CD4-positive, alpha-beta T cell treated with Interleukin-6 at 100 ng/mL for 8 hours (primary cell): Measurements from ENCODE around the gene SBF1.

ENCODE experiments used
- DNase-seq: peaks from one replicate; pipeline ENCODE4 v3.0.0-alpha.2; 2020; ENCODE audit warnings: mixed read lengths, low spot score

The SBF1 gene

DNA sequence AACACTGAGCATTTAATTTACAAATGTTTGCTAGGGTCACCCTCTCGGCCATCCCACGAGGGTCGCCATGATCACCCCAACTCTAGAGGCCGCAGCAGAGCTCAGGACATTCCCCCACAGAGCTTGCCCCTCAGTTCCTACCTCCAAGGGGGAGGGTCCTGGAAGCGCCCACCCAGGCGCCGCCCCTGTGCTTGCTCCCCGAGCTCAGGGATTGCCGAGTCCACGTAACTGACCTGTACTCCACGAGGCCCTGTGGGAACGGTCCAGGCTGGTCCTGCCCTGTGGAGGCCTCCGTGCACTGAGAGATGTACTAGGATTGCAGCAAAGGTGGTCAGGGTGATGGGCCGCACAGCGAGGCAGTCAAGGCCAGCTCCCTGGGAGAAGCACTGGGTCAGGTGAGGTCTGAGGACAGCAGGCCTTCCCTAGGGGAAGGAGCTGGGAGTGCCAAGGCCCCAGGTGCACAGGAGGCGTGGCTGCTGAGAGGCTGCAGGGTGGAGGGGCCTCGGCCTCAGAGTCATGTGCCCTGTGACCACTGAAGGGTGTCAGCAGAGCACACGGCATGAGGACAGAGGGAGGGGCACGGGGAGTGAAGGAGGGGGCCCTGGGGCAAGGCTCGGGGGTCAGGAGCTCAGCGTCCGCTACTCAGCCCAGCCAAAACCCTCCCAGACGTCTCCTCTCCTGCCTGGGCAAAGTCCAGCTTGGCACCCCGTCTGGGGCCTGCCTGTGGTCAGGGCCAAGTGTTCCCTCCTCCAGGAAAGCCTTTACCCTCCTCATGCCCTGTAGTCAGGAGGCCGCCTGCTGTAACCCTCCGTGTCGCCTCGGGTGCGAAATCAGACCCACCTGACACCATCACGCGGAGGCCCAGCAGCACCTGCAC lies 9.4 kb upstream of the SBF1 start:
- no peak for DNase-seq

DNA sequence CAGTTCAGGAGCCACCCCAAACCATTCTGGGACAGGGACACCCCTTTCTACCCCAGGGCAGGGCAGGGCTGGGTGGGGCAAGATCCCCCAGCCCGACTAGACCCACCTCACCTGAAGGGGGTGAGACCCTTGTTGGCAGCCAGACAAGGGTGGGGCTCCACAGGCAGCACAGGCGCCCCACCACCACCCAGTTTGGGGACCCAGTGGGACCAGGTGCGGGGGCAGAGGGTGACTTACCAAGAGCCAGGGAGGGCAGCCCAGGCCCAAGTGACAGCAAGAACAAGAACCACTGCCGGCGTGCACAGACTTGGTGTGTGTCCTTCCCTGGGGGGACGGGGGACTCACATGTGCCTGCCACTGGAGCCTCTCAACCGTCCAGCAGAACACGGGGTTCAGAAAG lies 8.7 kb upstream of the SBF1 start:
- no peak for DNase-seq

DNA sequence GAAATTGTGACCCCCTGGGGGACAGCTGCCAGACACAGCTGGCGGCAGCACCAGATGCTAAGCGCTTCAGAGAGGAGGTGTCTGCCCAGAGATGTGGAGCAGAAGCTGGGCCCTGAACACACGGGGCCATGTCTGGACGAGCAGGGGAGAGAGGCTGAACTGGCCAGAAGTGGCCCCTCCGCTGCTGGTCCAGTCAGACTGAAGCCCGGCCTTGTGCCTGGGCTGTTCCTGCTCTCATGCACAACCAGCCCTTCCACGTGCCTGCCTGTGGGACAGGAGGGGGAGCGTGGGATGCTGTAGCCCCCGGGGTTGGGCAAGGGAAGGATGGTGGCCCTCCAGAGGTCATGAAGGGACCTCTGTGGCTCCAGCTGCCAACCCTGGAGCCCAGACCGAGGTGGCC lies 8.3 kb upstream of the SBF1 start:
- DNase-seq = no peak

DNA sequence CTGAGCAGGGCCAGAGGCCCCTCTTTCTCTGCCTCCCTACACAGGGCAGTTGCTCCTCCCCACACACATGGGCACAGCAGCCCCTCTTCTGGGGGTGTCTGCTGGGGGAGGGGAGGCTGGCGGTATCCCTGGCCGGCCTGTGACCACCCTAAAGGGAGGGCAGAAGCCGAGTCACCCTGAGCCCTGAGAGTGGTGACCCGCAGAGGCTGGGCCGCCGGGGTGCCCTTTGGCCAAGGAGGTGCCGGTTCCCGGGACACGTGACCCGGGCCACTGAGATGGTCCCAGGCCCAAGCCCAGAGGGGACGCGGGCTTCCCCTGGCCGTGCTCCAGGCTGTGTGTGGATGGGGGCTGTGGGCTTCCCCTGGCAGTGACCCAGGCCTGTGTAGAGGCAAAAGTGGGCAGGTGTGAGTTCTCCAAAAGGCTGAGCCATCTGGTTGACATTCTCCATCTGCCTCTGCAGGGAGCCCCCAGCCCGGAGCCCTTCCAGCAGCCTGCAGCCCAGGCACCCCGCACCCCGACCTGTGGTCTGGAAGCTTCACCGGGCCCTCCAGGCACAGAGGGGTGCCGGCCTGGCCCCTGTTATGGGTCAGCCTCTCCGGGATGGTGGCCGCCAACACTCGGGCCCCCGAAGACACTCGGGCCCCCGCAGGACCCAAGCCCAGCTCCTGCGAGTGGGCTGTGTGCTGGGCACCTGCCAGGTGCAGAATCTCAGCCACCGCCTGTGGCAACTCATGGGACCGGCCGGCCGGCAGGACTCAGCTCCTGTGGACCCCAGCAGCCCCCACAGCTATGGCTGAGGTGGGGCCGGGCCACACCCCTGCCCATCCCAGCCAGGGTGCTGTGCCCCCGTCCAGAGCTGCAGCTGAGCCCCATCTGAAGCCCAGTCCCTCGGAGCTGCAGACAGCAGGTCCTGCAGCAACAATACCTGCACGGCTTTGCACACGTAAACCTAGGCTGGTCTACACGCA lies 7.6 kb upstream of the SBF1 start:
- DNase-seq = no peak

DNA sequence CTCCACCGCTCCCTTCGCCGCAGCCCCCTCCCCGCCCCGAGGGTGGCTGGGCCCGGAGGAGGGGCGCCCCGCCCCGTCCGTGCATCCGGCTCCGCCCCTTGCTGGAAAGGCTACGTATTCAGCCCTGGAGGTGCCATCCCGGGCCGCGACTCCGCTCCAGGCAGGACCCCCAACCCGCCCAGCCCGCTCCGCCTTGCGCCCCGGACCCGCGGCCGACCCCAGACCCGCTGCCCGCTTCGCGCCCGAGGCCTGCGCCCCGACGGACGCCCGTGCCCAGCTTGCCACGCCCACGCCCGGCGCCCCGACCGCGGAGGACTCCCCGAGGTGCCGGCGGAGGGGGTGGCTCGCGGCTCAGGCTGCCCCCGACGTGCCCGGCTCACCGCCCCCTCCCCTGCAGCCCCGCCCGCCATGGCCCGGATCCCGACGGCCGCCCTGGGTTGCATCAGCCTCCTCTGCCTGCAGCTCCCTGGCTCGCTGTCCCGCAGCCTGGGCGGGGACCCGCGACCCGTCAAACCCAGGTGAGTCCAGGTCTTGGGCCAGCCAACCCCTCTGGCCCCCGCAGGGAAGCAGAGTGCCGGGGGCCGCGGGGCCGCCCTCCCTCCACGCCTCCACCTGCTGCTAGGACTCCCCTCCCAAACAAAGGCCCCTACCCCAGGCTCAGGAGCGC lies 6.7 kb upstream of the SBF1 start, which contains the start of gene ADM2:
Gene ADM2 (plus strand): TSS at position 104 of the 667 bp plus-strand sequence. CDS start 305 bp downstream, at position 409.
- DNase-seq = peak; percentile 62

DNA sequence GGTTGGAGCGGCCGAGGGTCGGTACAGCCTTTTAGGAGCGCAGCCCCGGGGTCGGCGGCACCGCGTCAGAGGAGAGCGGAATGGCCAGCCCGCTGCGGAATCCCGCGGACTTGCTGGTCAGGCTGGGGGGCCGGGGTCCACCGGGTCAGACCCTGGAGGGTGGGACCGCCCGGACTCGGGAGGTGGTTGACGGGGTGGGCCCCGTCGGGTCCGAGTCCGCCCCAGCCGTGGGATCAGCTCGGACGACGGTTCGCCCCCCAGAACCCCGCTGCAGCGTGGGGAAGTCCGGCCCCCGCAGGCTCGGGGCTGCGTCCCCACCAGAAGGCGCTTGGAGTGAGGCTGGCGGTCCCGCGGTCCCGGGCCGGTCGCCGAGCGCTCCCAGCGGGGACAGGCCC lies 6.2 kb upstream of the SBF1 start:
- no peak for DNase-seq

DNA sequence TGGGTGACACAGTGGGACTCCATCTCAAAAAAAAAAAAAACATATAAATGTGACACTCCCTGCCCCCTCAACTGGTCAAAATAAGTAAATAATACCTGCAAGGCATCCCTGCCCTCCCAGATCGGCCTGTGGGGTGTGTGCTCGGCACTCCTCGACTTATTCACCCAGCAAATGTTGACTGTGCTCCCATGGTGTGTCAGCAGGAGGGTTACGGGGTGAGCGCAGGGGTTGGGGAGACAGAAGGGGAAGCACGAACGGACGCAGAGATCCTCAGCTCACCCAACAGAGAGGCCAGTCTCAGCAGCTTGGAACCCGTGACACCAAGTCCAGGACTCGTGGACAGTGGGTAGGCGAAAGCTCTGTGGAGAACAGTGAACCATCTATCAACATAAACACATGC lies 4.9 kb upstream of the SBF1 start:
- no peak for DNase-seq

DNA sequence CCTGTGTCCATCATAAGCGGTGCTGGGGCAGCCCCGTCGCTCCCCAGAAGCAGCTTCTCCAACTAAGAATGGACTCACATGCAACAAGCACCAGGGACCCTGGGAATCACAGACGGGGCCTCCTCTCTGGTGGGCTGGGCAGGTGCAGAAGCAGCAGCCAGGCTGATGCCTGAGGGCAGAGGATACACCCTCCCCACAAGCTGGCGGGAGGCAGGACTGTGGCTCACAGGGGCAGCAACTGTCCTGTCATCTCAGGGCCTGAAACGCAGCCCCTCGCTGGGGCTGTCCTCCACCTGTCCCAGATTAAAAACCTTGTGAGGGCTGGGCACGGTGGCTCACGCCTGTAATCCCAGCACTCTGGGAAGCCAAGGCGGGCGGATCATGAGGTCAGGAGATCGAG lies 3.1 kb upstream of the SBF1 start:
- no peak for DNase-seq

DNA sequence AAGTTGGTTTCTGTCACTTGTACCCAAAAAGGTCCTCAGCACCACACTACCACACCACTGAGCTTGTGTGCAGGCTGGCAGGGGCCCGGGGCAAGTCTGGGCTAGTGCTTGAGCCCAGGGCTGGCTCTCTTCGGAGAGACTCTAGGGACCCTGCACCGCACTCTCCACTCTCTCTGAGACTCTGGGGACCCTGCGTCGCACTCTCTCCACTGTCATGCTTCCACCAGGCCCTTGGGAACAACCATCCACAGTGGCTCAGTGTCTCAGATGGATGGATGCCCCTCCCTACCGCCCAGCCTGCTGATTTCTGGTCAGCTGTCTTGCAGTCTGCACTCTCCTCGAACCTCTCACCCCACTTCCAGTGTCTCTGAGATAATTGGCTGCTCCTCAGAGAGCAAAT lies 2.0 kb upstream of the SBF1 start:
- no peak for DNase-seq

DNA sequence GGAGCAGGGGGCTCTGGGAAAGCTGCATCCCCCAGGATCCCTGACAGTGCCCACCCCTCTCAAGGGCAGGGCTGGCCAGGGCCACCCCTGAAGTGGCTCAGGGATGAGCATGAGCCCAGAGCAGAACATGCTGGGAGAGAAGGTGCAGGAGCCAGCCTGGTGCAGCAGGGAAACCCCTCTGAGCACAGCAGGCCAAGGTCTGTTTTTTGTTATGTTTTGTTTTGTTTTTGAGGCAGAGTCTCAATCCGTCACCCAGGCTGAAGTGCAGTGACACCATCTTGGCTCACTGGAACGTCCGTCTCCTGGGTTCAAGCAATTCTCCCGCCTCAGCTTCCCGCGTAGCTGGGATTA lies 792 bp upstream of the SBF1 start:
- DNase-seq = no peak

DNA sequence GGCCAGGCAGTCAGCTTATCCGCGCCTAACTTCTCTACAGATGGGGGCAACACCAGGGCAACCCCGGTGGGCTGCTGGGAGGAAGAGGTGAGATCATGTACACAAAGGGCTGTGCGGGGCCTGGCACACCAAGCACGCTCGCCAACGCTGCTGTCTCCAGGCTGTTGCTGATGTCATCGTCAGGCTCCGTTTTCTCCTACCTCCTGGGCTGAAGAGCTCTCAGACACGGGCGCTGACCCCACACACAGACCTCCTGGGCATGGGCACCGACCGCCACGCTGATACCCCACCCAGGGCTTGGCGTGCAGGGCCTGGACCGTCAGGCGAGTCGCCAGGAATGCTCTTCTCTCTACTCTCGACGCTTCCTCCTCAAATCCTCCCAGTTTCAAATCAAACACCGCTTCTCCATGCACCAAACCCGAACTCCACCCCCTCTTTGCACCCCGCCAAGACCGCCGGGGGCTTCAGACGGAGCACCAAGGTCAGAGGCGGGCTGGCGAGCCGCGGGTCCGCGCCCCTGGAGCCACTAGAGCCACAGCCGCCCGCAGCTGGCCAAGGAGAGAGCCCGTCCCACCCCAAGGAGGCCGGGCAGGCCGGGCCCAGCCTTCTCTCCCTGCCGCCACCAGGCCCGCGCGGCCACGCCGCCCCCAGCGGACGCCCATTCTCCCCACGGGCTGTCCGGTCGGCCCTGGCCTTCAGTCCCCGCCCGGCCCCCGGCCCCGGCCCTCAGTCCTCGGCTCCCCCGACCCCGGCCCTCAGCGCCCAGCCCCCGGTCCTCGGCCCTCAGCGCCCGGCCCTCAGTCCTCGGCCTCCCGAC lies 772 bp downstream of the SBF1 start:
- DNase-seq = no peak

DNA sequence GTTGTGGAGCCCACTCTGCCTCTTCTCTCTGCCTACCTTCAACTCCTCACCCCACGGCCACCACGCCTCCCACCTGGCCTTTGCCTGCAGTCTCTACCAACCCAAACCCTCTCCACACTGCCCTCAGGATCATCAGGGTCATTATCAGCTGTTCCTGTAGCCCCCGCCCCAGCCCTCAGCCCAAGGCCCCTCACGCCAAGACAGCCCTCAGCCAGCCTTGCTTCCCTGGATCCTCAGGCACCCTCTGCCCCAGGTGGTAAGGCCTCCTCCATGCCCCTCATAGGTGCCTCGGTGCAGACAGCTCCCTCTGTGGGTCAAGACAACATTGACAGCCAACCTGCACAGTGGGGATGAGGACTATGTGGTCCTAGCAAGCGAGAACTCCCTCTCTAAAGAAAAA lies 1.7 kb downstream of the SBF1 start:
- DNase-seq = peak; percentile 44

DNA sequence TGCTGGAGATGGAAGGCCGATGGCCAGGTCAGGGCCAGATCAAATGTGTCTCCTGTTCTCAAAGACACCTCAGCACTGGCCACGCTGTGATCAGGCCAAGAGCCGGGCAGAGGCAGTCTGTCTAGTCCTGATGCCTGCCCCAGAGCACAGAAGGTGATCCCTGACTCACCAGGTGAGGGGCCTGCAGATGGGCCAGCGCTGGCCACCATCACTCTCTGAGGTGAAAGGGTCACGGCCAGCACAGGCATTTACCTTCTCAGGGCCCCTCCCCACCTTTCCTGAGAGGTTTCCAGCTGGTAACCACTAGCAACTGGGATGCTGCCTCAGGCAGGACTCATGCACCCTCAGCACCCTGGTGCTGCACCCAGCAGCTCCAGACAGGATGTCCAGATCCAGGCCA lies 2.9 kb downstream of the SBF1 start:
- no peak for DNase-seq

DNA sequence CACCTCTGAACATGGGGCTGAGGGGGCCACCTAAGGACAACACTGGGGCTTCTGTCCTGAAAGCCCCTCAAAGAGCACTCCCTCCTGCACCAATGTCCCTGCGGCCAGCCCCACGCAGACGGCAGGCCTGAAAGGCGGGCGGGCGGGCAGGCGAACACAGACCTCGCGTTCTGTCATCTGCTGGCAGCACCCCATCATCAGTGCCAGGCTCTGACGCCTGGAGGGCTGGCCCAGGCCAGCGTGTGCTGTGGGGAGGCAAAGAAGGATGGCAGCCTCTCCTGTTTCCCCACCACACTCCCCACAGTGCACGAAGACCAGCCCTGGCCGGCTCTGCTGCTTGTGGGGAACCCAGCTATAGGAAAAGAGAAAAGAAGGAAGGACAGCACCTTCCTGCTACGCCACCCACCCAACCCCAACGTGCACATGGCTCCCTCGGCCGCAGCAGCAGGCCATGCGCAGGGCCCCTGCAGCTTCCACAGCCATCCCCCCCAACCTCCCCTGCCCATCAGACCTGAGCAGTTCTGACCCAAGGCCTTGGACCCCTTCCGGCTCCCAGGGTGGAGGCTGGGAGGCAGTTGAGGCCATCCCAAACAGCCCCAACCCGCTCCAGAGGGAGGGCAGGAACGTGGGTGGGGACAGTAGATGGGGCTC lies 3.5 kb downstream of the SBF1 start:
- DNase-seq = no peak

DNA sequence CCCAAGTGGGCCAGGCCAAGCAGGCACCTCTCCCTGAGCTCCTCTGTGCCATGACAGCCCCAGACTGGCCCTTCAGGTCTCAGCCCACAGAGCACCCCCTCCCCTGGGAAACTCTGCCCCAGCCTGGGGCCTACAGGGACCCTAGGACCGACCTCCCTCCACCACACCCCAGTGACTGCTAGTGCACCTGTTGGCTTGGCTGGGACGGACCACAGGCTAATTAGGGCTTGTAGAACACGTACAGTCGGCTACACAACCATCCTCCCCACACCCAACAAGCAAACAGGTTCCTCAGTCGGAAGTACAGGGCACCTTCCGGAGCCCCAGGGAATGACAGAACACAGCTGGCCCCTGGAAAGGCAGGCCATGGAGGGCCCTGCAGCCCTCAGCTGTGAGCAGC lies 4.3 kb downstream of the SBF1 start:
- DNase-seq = no peak

DNA sequence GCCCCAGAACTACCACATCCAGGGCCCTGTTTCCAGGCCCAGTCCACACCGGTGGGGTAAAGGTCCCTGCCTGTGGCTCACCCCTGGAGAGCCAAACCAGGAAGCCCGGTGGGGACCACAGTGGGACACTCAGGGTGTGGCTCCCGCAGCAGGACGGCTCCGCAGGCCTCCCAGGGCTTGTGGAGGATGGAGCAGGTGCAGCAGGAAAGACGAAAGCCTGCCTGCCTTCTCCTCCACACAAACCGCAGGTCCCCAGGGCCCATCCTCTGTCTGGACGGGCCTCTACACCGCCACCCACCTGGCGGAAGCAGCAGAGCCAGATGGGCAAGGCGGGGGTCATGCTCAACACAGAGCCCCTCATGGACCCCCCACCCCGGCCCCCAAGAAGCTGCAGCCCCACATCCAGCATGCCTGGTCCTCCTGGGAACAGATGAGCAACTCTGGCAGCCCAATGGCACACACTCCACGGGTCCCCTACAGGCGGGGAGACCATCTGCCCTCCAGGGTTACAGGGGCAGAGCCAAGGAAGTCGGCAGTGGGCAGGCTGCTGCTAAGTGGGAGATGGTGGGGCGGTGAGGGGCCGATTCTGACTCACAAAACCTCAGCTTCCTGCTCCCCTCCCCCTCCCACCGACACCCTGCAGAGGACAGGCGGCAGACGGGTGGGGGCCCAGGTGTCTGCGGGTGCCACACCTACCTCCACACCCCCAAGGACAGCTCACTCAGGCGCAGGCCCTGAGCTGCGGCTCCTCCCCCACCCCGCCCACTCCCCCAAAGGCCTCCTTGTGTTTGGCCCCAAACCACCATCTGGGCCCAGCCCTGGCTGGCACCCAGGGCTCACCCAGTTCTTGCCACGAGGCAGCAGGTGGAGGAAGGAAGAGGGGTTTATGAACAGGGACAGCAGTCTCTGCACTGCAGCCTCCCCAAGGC lies 5.2 kb downstream of the SBF1 start:
- peak; percentile 100 for DNase-seq

DNA sequence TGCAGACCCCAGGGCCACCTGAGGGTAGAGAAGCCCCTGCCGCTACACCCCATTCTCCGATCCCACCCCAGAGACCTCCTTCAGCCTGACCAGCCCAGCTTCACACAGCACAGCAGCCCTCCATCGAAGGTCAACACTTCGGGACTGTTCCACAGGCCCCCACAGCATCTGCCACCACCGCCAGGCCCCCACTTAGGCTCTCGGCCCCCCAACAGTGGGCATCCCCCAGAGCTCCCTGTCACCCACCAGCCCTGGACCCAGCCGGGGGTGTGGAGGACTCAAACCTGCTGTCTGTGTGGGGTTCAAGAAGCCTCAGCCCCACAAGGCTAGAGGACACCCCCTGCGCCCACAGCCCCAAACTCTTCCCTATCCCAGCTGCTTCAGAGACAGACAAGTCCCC lies 6.2 kb downstream of the SBF1 start:
- DNase-seq = no peak

DNA sequence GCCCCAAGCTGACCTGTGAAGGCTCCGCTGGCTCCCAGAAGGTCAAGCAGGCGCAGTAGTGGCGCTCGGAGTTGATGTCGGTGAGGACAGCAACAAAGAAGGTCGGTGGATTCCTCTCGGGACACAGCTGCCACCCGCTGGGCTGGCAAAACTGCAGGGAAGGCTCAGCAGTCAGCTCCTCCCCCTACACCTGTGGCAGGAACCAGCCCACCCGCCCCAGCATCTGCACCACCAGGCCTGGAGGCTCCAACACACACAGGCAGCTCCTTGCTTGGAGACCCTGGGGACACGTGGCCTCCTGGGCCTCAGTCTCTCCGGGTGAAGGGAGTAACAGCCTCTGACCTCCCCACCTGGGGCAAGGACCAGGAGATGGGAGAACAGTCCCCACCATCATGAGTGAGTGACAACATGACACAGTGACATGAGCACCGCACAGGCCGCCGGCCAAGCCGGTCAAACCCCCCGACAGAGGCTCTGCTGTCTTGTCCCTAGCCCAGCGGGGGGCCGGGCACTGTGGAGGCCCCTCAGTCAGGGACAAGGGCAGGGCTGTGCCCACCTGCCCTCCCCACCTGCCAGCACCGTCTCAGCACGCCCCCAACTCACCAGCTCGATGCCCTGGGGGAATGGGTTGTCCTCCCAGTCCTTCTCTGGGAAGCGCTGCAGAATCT lies 6.9 kb downstream of the SBF1 start:
- no peak for DNase-seq

DNA sequence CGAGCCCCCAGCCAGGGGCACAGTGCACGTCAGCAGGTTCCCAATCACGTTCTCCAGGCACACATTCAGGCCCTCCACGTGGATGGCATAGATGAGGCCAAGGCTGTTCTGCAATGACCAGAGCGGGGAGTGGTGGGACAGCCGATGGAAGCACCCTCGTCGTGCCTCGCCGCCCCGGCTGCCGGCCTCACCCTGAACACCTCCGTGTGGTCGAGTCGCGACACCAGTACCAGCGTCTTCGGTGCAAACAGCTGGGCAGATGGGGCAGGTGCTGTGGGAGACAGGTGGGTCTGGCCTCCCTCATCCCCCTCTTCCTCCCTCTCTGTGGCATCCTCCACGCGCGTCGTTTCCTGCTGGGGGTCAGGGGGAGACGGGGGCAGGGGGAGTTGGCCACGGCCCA lies 7.5 kb downstream of the SBF1 start:
- DNase-seq = no peak
